Breast epithelium (tissue), 4 donors: Measurements from ENCODE around the gene WIPF2. TPM values are rescaled to one million over a fixed set of nuclear protein-coding genes. Genes with fewer than 3 reads are reported as not detected.

ENCODE experiments used
- DNase-seq, 2 donors: peaks; one replicate each; pipeline ENCODE4 v3.0.0-alpha.2; 2019; ENCODE audit warnings: low spot score in 2 of 2
- H3K27ac ChIP-seq, 2 donors: fragments of 200-600 bp; sonication (generic) in 1 of 2; one replicate each; pipeline ENCODE4 v1.5.1; 2016 to 2019; ENCODE audit warnings: mild to moderate bottlenecking in 1 of 2
- H3K27me3 ChIP-seq, 2 donors: fragments of 200-600 bp; sonication (generic) in 1 of 2; one replicate each; pipeline versions ENCODE4 v1.5.1 to v1.6.0; 2017 to 2019; ENCODE audit warnings: control low read depth in 1 of 2, mild to moderate bottlenecking in 1 of 2
- H3K36me3 ChIP-seq: fragments of 200-600 bp; one replicate; pipeline ENCODE4 v1.5.1; 2019
- H3K4me1 ChIP-seq, 2 donors: fragments of 200-600 bp; sonication (generic); one replicate each; pipeline ENCODE4 v1.5.1; 2016 to 2019; ENCODE audit warnings: control low read depth in 1 of 2
- H3K4me3 ChIP-seq, 3 donors: fragments of 200-600 bp; sonication (generic); 1 replicate in 2 of 3; 2 replicates in 1 of 3; pipeline ENCODE4 v1.5.1; 2016 to 2019; ENCODE audit warnings: mild to moderate bottlenecking in 3 of 3, moderate library complexity in 2 of 3
- H3K9me3 ChIP-seq, 2 donors: fragments of 200-600 bp; sonication (generic) in 1 of 2; one replicate each; pipeline ENCODE4 v1.5.1; 2016 to 2019; ENCODE audit warnings: control low read depth in 1 of 2
- CTCF ChIP-seq, 3 donors: fragments of 450-650 bp; IDR thresholded peaks; one replicate each; pipeline ENCODE4 v1.5.1; 2016 to 2017; ENCODE audit warnings: antibody characterized with exemption in 3 of 3, mild to moderate bottlenecking in 3 of 3, moderate library complexity in 3 of 3
- POLR2A ChIP-seq: fragments of 450-650 bp; IDR thresholded peaks from one replicate; pipeline ENCODE4 v1.6.1; 2016; ENCODE audit warnings: antibody characterized with exemption, mild to moderate bottlenecking, moderate library complexity
- POLR2AphosphoS5 ChIP-seq, 3 donors: sonication (generic); formaldehyde crosslinking; IDR thresholded peaks; one replicate each; pipeline ENCODE4 v1.6.1; 2017; ENCODE audit warnings: antibody characterized with exemption in 3 of 3
- intact Hi-C: fragments of 100-400 bp; cut with DNase I; formaldehyde crosslinking; loops from one replicate; pipeline ENCODE4 v1.15.1; 2023; ENCODE audit warnings: low total_unique reads
- total RNA-seq, 3 donors: library from RNA; depleted of rRNA; stranded (reverse); fragments of >200 nt; gene quantifications; one replicate each; pipeline ENCODE4 v1.1.0, GENCODE V29; 2016

The WIPF2 gene
- total RNA-seq, 3 donors from 2014 or later = 8.2 to 12.9 (median 10.8) TPM

GRCh38 chr17:40174514-40174913, 44.6 kb upstream of the WIPF2 start:
- Histone ChIP-seq H3K27me3 (no peaks in the 10 kb centered on the region), H3K9me3 (no peaks in the 10 kb centered on the region), H3K27ac (no peak overlapping the region), H3K4me1 (peaks cover 0 to 2% of the 10 kb centered on the region in 2 donors), H3K4me3 (no peak overlapping the region), H3K36me3 (no peaks in the 10 kb centered on the region)
- no peak for DNase-seq
- TF ChIP-seq POLR2AphosphoS5 (IDR thresholded peaks at IDR 0.05) = no peak
- TF ChIP-seq CTCF (IDR thresholded peaks at IDR 0.05) = no peak
- TF ChIP-seq POLR2A = no peak
- intact Hi-C loops = loop anchor here (10.0 kb wide), 1 partner anchor 120 kb away; the partner anchor contains the start of gene MED24

GRCh38 chr17:40175928-40176753, 43.0 kb upstream of the WIPF2 start:
- intact Hi-C loops = loop anchor here (10.0 kb wide), 1 partner anchor 121 kb away; the partner anchor contains the start of gene MED24
- Histone ChIP-seq H3K9me3 (no peaks in the 10 kb centered on the region), H3K27me3 (no peaks in the 10 kb centered on the region), H3K4me3 (no peak overlapping the region), H3K4me1 (peaks cover 0 to 5% of the 10 kb centered on the region in 2 donors), H3K27ac (peak overlapping the region; percentile 62 to 69), H3K36me3 (no peaks in the 10 kb centered on the region)
- no peak for TF ChIP-seq CTCF (IDR thresholded peaks at IDR 0.05)
- TF ChIP-seq POLR2AphosphoS5 (IDR thresholded peaks at IDR 0.05) = no peak
- no peak for TF ChIP-seq POLR2A
- DNase-seq = no peak

GRCh38 chr17:40176754-40177110, 42.4 kb upstream of the WIPF2 start:
- Histone ChIP-seq H3K4me3 (peak overlapping the region in 2 of 3 donors; percentile 64 to 68), H3K4me1 (peaks cover 0 to 5% of the 10 kb centered on the region in 2 donors), H3K9me3 (no peaks in the 10 kb centered on the region), H3K27ac (peak overlapping the region; percentile 62 to 69), H3K27me3 (no peaks in the 10 kb centered on the region), H3K36me3 (no peaks in the 10 kb centered on the region)
- no peak for TF ChIP-seq POLR2A
- TF ChIP-seq POLR2AphosphoS5 (IDR thresholded peaks at IDR 0.05) = no peak
- no peak for TF ChIP-seq CTCF (IDR thresholded peaks at IDR 0.05)
- intact Hi-C loops = loop anchor here (10.0 kb wide), 1 partner anchor 122 kb away; the partner anchor contains the start of gene MED24
- peak in 1 of 2 donors; percentile 81 for DNase-seq

GRCh38 chr17:40177275-40177874, 41.7 kb upstream of the WIPF2 start, which contains the start of gene RAPGEFL1:
Gene RAPGEFL1, plus strand, starts transcription at chr17:40177470. Its CDS starts 392 bp downstream, at chr17:40177862.
- no peaks in the 10 kb centered on the region for H3K36me3 ChIP-seq
- TF ChIP-seq CTCF (IDR thresholded peaks at IDR 0.05) (no peak), POLR2AphosphoS5 (IDR thresholded peaks at IDR 0.05) (no peak), POLR2A (no peak)
- H3K27ac ChIP-seq = peak within 1 kb of the TSS; percentile 62 to 69
- no peaks in the 10 kb centered on the region for H3K27me3 ChIP-seq
- H3K4me3 ChIP-seq = peak within 1 kb of the TSS; percentile 41 to 68 (median 64)
- no peaks in the 10 kb centered on the region for H3K9me3 ChIP-seq
- intact Hi-C loops = loop anchor here (10.0 kb wide), 1 partner anchor 123 kb away; the partner anchor contains the start of gene MED24
- H3K4me1 ChIP-seq = peaks cover 0 to 5% of the 10 kb centered on the region in 2 donors
- DNase-seq = peak; percentile 72 to 82
